ENCODE data around the gene IFNW1.

- TF ChIP-seq CTCF (conservative IDR thresholded peaks at IDR 0.05) (no peak; the same call in 1 of the 2 replicates), EZH2 (IDR thresholded peaks at IDR 0.05; ENCODE audit: low read depth) (no peak)
Measured at GRCh38 chr9:21154018-21154608, 12.5 kb upstream of the IFNW1 start.
